ENCODE results near the gene C1QTNF3. TPM values are rescaled to one million over a fixed set of nuclear protein-coding genes. Genes with fewer than 3 reads are reported as not detected.

Gene C1QTNF3
- total RNA-seq, 3 donors from 2014 or later (not counting 1 experiment from before 2014, with no cell fraction given): 10.5 to 11.4 (median 11.3) TPM

DNA sequence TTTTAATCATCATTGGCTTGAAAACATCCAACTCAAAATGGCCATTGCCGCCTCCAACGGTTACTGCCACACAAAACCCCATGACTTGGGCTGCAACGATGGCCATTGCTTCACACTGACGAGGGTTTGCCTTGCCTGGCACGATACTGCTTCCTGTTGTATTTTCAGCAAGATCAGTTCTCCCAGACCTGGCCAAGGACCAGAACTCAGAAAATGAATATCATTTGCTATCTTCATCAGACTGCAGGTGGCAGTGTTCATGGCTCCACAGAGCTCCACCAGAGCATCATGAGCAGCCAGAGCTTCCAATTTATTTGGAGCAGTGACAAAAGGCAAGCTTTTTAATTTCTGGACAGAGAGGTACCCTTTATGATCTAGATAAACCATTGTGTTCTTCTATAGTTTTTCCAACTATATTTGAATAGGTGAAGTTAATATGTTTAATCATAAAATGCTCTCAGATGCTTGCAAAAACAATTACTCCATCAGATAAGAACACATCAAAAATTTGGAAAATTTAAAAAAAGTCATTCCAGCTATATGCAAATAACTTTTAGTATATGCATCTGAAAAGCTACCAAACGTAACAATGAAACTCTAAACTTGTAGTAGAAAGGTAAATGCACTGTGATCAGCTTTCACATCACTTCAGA, 45.6 kb downstream of the C1QTNF3 start:
- Mint-ChIP-seq H3K36me3 (peaks cover 5% of the 10 kb centered on the region), H3K4me3 (no peak overlapping the region), H3K27me3 (ENCODE audit: low read depth in 2 of 2) (no peaks in the 10 kb centered on the region), H3K27ac (peak overlapping the region; percentile 54 to 71), H3K9me3 (no peaks in the 10 kb centered on the region), H3K4me1 (peaks cover 5% of the 10 kb centered on the region in 2 donors)
- TF ChIP-seq, protein P1, sequence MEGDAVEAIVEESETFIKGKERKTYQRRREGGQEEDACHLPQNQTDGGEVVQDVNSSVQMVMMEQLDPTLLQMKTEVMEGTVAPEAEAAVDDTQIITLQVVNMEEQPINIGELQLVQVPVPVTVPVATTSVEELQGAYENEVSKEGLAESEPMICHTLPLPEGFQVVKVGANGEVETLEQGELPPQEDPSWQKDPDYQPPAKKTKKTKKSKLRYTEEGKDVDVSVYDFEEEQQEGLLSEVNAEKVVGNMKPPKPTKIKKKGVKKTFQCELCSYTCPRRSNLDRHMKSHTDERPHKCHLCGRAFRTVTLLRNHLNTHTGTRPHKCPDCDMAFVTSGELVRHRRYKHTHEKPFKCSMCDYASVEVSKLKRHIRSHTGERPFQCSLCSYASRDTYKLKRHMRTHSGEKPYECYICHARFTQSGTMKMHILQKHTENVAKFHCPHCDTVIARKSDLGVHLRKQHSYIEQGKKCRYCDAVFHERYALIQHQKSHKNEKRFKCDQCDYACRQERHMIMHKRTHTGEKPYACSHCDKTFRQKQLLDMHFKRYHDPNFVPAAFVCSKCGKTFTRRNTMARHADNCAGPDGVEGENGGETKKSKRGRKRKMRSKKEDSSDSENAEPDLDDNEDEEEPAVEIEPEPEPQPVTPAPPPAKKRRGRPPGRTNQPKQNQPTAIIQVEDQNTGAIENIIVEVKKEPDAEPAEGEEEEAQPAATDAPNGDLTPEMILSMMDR (IDR thresholded peaks at IDR 0.05): peak; percentile 74
- Histone ChIP-seq H3K27ac (ENCODE audit: low read length) (no peak overlapping the region), H3K27me3 (ENCODE audit: control insufficient read depth, insufficient read depth, low read length) (no peaks in the 10 kb centered on the region), H3K9me3 (ENCODE audit: control insufficient read depth, insufficient read depth, low read length) (no peaks in the 10 kb centered on the region), H3K36me3 (ENCODE audit: control insufficient read depth, insufficient read depth, low read length) (peaks cover 6% of the 10 kb centered on the region), H3K4me3 (ENCODE audit: low read length) (no peak overlapping the region), H3K4me1 (ENCODE audit: control insufficient read depth, insufficient read depth, low read length) (no peaks in the 10 kb centered on the region)
- 41% methylated on average over 5 of the region's 6 CpGs for WGBS (ENCODE audit: insufficient coverage)
- intact Hi-C loops (cut with micrococcal nuclease): loop anchor here (2.0 kb wide), 1 partner anchor 467 kb away; no protein-coding TSS in a partner anchor
- ATAC-seq: peak; percentile 59 to 74 (median 59)
- DNase-seq: peak in 1 of 2 donors; percentile 67

DNA sequence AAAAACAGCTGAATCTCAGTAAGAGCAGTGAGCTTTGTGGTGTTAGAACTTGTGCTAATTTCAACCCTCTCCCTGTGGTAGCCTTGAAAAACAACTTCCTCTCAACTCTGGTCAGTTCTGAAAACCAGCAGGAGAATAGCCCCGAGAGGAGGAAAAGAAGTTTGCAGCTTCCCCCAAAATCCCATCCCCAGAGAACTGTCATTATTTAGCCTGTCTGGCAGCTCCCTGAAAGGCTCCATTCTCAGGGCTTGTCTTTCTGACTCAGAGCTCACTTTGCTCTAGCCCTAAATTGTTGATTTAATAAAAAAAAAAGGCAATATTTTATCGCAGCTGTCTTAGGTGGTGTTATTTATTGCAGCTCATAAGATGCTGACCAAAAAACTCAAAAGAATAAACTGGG, 47.1 kb downstream of the C1QTNF3 start:
- DNase-seq (no peak), ATAC-seq (no peak)
- no peaks in the 10 kb centered on the region for H3K27me3 Mint-ChIP-seq (ENCODE audit: low read depth in 2 of 2)
- no peak overlapping the region for H3K4me3 ChIP-seq (ENCODE audit: low read length)
- intact Hi-C loops (cut with micrococcal nuclease): loop anchor here (2.0 kb wide), 1 partner anchor 469 kb away; no protein-coding TSS in a partner anchor
- H3K9me3 ChIP-seq (ENCODE audit: control insufficient read depth, insufficient read depth, low read length): no peaks in the 10 kb centered on the region
- TF ChIP-seq, protein P1 (IDR thresholded peaks at IDR 0.05): no peak
- no peak overlapping the region for H3K27ac ChIP-seq (ENCODE audit: low read length)
- H3K27me3 ChIP-seq (ENCODE audit: control insufficient read depth, insufficient read depth, low read length): no peaks in the 10 kb centered on the region
- no peak overlapping the region for H3K4me3 Mint-ChIP-seq
- peaks cover 5% of the 10 kb centered on the region in 2 donors for H3K4me1 Mint-ChIP-seq
- peaks cover 5% of the 10 kb centered on the region for H3K36me3 Mint-ChIP-seq
- no peaks in the 10 kb centered on the region for H3K9me3 Mint-ChIP-seq
- no peak overlapping the region for H3K27ac Mint-ChIP-seq
- H3K36me3 ChIP-seq (ENCODE audit: control insufficient read depth, insufficient read depth, low read length): peaks cover 6% of the 10 kb centered on the region
- no peaks in the 10 kb centered on the region for H3K4me1 ChIP-seq (ENCODE audit: control insufficient read depth, insufficient read depth, low read length)
- 55% methylated on average over 2 of the region's 2 CpGs for WGBS (ENCODE audit: insufficient coverage)

DNA sequence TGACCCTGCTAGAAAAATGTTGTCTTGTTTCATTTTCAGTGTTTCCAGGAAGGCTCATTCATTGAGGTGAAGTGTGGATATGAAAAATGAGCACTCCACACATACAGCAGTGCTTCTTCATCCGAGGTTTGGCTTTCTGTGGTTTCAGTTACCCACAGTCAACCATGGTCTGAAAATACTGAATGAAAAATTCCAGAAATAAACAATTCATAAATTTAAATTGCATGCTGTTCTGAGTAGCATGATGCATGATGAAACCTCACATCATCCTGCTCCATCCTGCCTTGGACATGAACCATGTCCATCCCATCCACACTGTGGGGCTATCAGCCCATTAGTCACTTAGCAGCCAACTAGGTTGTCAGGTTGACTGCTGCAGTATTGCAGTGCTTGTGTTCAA, 48.2 kb downstream of the C1QTNF3 start:
- no peak for DNase-seq
- 20% methylated on average over 1 of the region's 1 CpG for WGBS (ENCODE audit: insufficient coverage)
- Histone ChIP-seq H3K36me3 (ENCODE audit: control insufficient read depth, insufficient read depth, low read length) (peaks cover 4% of the 10 kb centered on the region), H3K4me3 (ENCODE audit: low read length) (no peak overlapping the region), H3K4me1 (ENCODE audit: control insufficient read depth, insufficient read depth, low read length) (no peaks in the 10 kb centered on the region), H3K27me3 (ENCODE audit: control insufficient read depth, insufficient read depth, low read length) (no peaks in the 10 kb centered on the region), H3K9me3 (ENCODE audit: control insufficient read depth, insufficient read depth, low read length) (no peaks in the 10 kb centered on the region), H3K27ac (ENCODE audit: low read length) (no peak overlapping the region)
- Mint-ChIP-seq H3K4me1 (peaks cover 5% of the 10 kb centered on the region in 2 donors), H3K27ac (no peak overlapping the region), H3K36me3 (peaks cover under 1% of the 10 kb centered on the region), H3K27me3 (ENCODE audit: low read depth in 2 of 2) (no peaks in the 10 kb centered on the region), H3K4me3 (no peak overlapping the region), H3K9me3 (no peaks in the 10 kb centered on the region)
- intact Hi-C loops (cut with micrococcal nuclease): no loop called here
- TF ChIP-seq, protein P1 (IDR thresholded peaks at IDR 0.05): no peak
- no peak for ATAC-seq

DNA sequence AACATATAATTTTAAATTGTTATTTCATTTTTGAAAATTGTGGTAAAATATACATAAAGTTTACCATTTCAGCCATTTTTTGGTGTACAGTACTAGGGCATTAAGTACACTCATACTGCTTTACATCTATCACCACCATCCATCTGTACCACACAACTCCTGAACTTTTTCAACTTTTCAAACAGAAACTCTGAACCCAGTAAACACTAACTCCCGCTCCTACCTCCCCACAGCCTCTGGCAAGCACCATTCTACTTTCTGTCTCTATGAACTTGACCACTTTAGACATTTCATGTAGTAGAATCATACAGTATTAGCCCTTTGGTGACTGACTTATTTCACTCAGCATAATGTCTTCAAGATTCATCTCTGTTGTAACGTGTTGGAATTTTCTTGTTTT, 50.1 kb downstream of the C1QTNF3 start:
- no peaks in the 10 kb centered on the region for H3K4me1 ChIP-seq (ENCODE audit: control insufficient read depth, insufficient read depth, low read length)
- WGBS (ENCODE audit: insufficient coverage): 95% methylated on average over 2 of the region's 2 CpGs
- no peak for ATAC-seq
- Mint-ChIP-seq H3K27me3 (ENCODE audit: low read depth in 2 of 2) (no peaks in the 10 kb centered on the region), H3K9me3 (no peaks in the 10 kb centered on the region), H3K27ac (no peak overlapping the region), H3K4me3 (no peak overlapping the region), H3K4me1 (peaks cover 5% of the 10 kb centered on the region in 2 donors), H3K36me3 (no peaks in the 10 kb centered on the region)
- no peaks in the 10 kb centered on the region for H3K27me3 ChIP-seq (ENCODE audit: control insufficient read depth, insufficient read depth, low read length)
- no peak for DNase-seq
- no peak overlapping the region for H3K27ac ChIP-seq (ENCODE audit: low read length)
- peaks cover 16% of the 10 kb centered on the region for H3K36me3 ChIP-seq (ENCODE audit: control insufficient read depth, insufficient read depth, low read length)
- no peak overlapping the region for H3K4me3 ChIP-seq (ENCODE audit: low read length)
- intact Hi-C loops (cut with micrococcal nuclease): no loop called here
- H3K9me3 ChIP-seq (ENCODE audit: control insufficient read depth, insufficient read depth, low read length): no peaks in the 10 kb centered on the region
- TF ChIP-seq, protein P1 (IDR thresholded peaks at IDR 0.05): no peak

Measured in natural killer cell (primary cell).